GM21717 (cell line): ENCODE measurements around the gene PSTPIP1.

Experiments used
- ATAC-seq: cut with Tn5 transposase; IDR thresholded peaks from one replicate; pipeline ENCODE4 v1.9.1; 2021; ENCODE audit warnings: mild to moderate bottlenecking, moderate library complexity; ENCODE audit not compliant: unreplicated experiment

PSTPIP1 gene

GRCh38 chr15:77017761-77018720 lies 23.1 kb downstream of the PSTPIP1 start:
- no peak for ATAC-seq

GRCh38 chr15:77018796-77019505 lies 24.0 kb downstream of the PSTPIP1 start:
- no peak for ATAC-seq

GRCh38 chr15:77019521-77020331 lies 24.8 kb downstream of the PSTPIP1 start:
- ATAC-seq: no peak

GRCh38 chr15:77020348-77021087 lies 25.6 kb downstream of the PSTPIP1 start:
- no peak for ATAC-seq

- ATAC-seq: no peak
Observed at GRCh38 chr15:77021088-77021481, 26.2 kb downstream of the PSTPIP1 start.

DNA sequence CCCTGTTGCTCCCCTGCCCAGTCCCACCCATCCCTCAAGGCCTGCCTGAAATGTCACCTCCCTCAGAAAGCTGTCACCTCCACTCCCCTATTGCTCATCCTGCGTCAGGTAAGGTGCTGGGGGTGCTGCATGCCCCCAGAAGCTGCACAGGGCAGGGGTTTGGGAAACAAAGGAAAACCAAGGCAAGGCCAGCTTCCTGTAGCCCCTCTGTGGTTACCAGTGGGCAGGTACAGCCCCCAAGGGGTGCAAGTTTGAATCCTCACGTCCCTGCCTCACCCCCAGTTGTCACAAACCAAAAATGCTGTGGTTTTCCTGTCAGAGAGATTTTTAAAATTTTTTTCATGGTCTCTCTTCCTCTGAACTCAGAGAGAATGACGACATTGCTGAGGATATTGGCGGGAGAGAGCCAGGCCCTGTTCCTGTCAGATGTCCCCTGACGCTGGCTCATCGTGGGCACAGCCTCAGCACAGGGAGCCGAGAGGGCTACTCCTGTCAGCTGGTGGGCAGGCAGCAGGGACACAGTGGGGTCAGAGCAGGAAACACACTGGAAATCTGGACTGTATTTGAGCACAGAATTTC lies 27.0 kb downstream of the PSTPIP1 start:
- ATAC-seq: no peak

DNA sequence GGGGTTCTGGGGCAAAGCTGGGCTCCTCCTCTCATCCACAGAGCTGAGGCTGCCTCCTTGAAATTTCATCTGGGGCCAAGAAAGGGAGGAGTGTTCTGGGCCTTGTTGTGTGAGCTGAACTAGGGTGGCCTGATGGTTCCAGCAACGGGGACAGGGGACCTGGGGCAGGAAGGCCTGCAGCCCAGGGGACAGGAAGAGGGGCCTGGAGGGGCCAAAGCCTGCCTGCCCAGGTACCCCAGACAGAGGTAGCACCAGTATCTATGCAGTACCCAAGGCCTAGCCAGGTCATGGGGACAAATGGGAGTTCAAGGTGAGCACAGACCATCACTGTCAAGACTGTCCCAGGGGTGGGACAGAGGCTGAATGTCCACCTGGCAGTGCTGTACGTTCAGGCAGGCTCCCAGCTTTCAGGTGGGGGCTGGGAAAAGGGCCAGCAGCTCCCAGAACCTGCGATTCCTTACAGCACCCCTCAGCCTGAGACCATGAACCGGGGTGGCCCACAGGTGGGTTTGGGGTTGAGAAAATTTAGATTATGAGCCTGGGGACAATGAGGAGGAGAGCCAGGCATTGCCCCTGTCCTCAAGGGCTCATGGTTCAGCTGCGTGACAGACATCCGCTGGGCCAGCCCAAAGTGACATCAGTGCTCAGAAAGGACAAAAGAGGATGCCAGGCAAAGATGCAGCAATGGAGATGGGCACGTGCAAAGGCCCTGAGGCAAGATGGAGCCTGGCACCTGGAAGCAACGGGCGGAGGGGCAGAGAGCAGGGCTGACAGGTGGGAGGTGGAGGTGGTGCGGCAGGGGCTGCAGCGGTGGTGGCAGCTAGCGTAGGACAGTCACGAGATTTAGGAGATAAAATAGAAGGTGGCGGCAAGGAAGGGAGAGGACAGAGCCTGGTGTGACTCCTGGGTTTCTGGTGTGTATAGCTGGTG lies 28.0 kb downstream of the PSTPIP1 start:
- ATAC-seq: no peak

- no peak for ATAC-seq
Observed at GRCh38 chr15:77023576-77024272, 28.8 kb downstream of the PSTPIP1 start.

DNA sequence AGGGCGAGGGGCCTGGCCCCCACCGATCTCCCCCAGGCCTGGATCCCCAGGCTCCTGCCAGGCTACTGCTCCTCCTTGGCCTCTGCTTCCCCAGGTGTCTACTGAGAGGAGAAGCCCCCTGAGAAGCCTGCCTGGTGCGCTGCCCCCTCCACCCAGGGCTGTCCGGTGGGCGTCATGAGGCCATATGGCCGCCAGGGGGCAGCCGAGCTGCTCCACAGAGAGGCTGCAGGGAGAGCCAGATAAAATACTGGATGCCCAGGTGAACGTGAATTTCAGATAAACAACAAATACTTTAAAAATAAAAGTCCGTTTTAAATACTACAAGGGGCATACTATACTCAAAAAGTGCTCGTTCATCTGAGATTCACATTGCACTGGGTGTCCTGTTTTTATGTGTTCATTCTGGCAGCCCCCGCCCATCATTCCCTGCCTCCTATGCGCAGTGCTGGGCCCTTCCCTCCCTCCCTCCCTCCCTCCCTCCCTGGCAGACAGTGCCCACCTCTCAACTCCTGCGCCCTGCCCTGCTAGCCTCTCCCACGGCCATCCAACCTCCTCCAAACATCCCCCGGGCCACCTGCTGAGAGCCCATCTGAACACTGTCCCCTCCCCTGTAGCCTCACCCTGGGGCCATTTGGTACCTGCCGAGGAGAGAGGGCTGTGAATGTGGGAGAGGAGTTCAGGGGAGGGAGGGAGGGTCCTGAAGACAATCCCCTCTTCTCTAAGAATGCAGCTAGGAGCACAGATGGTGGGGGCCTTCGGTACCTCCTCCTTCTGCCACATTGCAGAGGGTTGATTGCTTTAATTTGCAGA lies 29.6 kb downstream of the PSTPIP1 start:
- ATAC-seq: no peak

DNA sequence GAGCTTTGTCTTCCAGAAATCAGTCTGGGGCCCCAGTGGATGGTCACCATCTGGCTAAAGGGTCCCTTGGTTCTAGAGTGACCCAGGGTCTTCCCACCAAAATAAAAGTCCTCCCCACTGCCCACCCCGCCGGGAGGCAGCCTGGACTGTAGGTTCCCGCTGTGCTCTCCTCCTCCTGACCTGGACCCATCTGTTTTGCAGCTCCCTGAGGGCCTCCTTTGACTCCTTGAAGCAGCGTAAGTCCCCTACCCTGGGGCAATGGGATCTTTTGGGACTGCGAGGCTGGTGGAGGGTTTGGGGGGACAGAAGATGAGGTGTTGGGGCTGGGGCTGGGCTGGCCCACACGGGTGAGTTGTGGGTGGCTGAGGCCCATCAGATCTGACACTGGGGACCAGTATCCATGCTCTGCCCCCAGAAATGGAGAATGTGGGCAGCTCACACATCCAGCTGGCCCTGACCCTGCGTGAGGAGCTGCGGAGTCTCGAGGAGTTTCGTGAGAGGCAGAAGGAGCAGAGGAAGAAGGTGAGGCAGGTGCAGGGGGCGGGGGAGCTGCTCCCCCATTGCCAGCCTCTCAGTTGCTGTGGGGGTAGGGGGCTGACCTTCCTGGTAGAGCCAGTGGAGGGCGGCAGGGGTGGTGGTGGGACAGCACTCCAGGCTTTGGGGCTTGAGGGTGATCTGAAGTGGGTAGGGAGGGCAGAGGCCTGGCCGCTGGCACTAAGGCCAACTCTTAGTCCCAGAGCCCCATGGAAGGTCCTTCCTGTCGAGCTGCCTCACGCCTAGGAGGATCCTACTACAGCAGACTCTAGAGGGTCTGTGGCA lies 30.4 kb downstream of the PSTPIP1 start:
- ATAC-seq: no peak

GRCh38 chr15:77025941-77026411 lies 31.1 kb downstream of the PSTPIP1 start:
- ATAC-seq: no peak

DNA sequence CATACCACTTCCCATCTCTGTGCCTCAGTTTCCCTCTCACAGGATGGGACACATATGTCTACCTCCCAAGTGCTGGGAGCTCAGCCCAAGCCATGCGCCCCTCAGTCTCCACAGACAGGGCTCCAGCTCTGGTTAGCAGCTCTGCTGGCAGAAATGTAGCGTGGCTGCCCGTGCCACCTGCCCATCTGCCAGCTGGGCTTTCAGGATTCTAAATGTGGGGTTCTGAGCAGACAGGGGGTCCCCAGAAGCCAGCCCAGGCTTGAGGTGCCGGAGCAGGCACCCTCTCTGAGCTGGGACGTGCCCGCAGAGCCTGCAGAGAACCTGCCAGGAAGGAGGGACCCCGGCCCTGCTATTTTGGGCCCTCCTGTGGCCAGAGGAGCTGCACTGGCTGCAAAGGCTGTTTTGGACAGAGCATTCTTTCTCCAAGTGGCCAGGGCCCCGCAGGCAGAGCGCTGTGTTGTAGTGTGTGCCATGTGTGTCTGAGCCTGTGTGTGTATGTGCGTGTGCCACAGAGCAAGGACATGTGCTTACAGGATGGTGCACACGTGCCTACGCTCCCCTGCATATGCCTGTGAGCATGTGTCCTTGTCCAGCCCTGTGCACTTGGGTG lies 31.7 kb downstream of the PSTPIP1 start:
- no peak for ATAC-seq

- no peak for ATAC-seq
Observed at GRCh38 chr15:77027111-77027696, 32.3 kb downstream of the PSTPIP1 start.

- no peak for ATAC-seq
Observed at GRCh38 chr15:77027697-77028450, 32.9 kb downstream of the PSTPIP1 start.
